Parathyroid adenoma (tissue), 2 donors: ENCODE data around the gene HMX1.

Source experiments
- H2AFZ ChIP-seq: fragments of 300-600 bp; sonication (generic); one replicate; pipeline ENCODE4 v1.7.0; 2017; ENCODE audit warnings: antibody characterized with exemption, mild to moderate bottlenecking
- H3K27ac ChIP-seq: fragments of 300-600 bp; sonication (generic); one replicate; pipeline ENCODE4 v1.7.0; 2017
- H3K27me3 ChIP-seq: fragments of 300-600 bp; sonication (generic); one replicate; pipeline ENCODE4 v1.7.0; 2017; ENCODE audit warnings: low read length; ENCODE audit not compliant: control insufficient read depth, insufficient read depth
- H3K36me3 ChIP-seq: fragments of 300-600 bp; sonication (generic); one replicate; pipeline ENCODE4 v1.7.0; 2017; ENCODE audit warnings: low read length; ENCODE audit not compliant: control insufficient read depth, insufficient read depth
- H3K4me1 ChIP-seq: fragments of 300-600 bp; sonication (generic); one replicate; pipeline ENCODE4 v1.7.0; 2017; ENCODE audit warnings: control low read depth
- H3K4me2 ChIP-seq: fragments of 300-600 bp; sonication (generic); one replicate; pipeline ENCODE4 v1.7.0; 2017; ENCODE audit warnings: low read length
- H3K4me3 ChIP-seq: fragments of 300-600 bp; sonication (generic); one replicate; pipeline ENCODE4 v1.7.0; 2017; ENCODE audit warnings: low read depth, low read length
- H3K79me2 ChIP-seq: fragments of 300-600 bp; sonication (generic); one replicate; pipeline ENCODE4 v1.7.0; 2017; ENCODE audit warnings: control low read depth
- H3K9ac ChIP-seq: fragments of 300-600 bp; sonication (generic); one replicate; pipeline ENCODE4 v1.7.0; 2017; ENCODE audit warnings: mild to moderate bottlenecking
- H3K9me3 ChIP-seq: fragments of 300-600 bp; sonication (generic); one replicate; pipeline ENCODE4 v1.7.0; 2017; ENCODE audit warnings: low read length; ENCODE audit not compliant: control insufficient read depth
- TF ChIP-seq, protein P1 (sequence below): fragments of 300-600 bp; sonication (generic); IDR thresholded peaks from one replicate; pipeline ENCODE4 v1.7.0; 2017; ENCODE audit warnings: antibody characterized with exemption, mild to moderate bottlenecking
- donor health status: primary hyperparathyroidism.

The HMX1 gene

DNA sequence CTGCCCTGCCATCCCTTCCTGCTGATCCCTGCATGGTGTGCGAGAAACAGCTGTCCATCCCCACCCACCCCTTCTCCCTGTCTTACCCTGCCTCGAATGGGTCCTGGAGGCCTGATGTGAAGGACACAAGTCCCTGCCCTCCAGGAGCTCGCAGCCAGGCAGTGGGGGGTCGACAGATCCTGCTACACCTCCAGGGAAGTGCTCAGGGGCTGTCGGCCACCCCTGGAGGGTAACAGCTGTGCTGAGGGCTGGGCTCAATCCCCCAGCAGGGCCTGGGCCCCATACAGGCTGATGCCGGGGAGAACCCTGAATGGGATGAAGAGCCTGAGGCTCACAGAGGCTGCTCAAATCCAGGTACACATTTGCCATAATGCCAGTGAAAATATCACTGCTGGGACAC is 17.6 kb downstream of the HMX1 start:
- peaks cover 20% of the 10 kb centered on the region for H3K27me3 ChIP-seq
- H3K4me1 ChIP-seq: no peaks in the 10 kb centered on the region
- H2AFZ ChIP-seq: no peak overlapping the region
- H3K36me3 ChIP-seq: no peaks in the 10 kb centered on the region
- TF ChIP-seq, protein P1, sequence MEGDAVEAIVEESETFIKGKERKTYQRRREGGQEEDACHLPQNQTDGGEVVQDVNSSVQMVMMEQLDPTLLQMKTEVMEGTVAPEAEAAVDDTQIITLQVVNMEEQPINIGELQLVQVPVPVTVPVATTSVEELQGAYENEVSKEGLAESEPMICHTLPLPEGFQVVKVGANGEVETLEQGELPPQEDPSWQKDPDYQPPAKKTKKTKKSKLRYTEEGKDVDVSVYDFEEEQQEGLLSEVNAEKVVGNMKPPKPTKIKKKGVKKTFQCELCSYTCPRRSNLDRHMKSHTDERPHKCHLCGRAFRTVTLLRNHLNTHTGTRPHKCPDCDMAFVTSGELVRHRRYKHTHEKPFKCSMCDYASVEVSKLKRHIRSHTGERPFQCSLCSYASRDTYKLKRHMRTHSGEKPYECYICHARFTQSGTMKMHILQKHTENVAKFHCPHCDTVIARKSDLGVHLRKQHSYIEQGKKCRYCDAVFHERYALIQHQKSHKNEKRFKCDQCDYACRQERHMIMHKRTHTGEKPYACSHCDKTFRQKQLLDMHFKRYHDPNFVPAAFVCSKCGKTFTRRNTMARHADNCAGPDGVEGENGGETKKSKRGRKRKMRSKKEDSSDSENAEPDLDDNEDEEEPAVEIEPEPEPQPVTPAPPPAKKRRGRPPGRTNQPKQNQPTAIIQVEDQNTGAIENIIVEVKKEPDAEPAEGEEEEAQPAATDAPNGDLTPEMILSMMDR: no peak
- H3K79me2 ChIP-seq: no peaks in the 10 kb centered on the region
- H3K9me3 ChIP-seq: no peaks in the 10 kb centered on the region
- no peak overlapping the region for H3K9ac ChIP-seq
- no peak overlapping the region for H3K27ac ChIP-seq
- no peak overlapping the region for H3K4me2 ChIP-seq
- H3K4me3 ChIP-seq: no peak overlapping the region

DNA sequence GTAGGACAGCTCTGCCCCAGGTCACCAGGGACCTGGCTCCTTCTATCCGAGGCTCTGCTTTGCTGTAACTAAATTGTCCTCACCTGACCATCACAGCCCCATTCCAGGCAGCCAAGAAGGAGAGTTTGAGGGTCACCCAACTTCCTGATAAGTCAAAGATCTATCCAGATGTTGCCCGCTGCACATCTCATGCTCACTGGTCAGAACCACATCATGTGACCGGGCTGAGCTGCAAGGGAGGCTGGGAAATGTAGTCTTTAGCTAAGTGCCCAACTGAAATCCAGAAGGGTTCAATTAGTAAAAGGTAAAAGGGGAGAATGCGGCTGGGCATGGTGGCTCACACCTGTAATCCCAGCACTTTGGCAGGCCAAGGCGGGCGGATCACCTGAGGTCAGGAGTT is 18.4 kb downstream of the HMX1 start:
- TF ChIP-seq, protein P1: no peak
- Histone ChIP-seq H3K4me1 (no peaks in the 10 kb centered on the region), H3K9ac (no peak overlapping the region), H3K4me3 (no peak overlapping the region), H2AFZ (no peak overlapping the region), H3K27me3 (peaks cover 12% of the 10 kb centered on the region), H3K27ac (no peak overlapping the region), H3K9me3 (no peaks in the 10 kb centered on the region), H3K79me2 (no peaks in the 10 kb centered on the region), H3K36me3 (no peaks in the 10 kb centered on the region), H3K4me2 (no peak overlapping the region)

DNA sequence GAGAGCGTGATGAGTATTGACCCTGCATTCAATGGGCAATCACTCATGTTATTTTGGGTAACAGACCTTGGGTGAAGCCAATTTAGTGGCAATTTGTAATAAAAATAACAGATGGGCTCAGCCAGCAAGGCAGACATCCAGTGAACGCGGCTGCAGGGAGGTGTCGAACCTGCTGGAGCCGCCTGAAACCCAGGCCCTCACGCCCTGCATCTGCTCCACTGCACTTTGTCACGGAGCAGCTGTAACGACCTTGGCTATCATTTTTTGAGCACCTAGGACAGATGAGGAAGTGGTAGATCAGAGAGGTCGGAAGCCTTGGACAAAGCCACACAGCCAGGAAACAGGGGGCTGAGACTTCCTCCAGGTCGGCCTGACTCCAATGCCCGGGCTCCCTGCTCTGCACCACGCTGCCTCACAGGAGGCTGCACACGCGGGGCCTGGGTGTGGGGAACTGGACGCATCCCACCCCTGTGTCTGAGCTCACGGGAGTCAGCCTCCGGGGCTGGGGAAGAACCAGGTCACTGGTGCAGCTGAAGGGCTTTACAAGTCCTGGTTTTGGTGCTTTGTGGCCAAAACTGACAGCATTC is 19.4 kb downstream of the HMX1 start:
- H2AFZ ChIP-seq: no peak overlapping the region
- H3K36me3 ChIP-seq: no peaks in the 10 kb centered on the region
- no peak overlapping the region for H3K27ac ChIP-seq
- TF ChIP-seq, protein P1: no peak
- H3K4me3 ChIP-seq: no peak overlapping the region
- H3K9me3 ChIP-seq: no peaks in the 10 kb centered on the region
- no peaks in the 10 kb centered on the region for H3K4me1 ChIP-seq
- no peak overlapping the region for H3K4me2 ChIP-seq
- H3K27me3 ChIP-seq: peaks cover 12% of the 10 kb centered on the region
- H3K9ac ChIP-seq: no peak overlapping the region
- no peaks in the 10 kb centered on the region for H3K79me2 ChIP-seq

DNA sequence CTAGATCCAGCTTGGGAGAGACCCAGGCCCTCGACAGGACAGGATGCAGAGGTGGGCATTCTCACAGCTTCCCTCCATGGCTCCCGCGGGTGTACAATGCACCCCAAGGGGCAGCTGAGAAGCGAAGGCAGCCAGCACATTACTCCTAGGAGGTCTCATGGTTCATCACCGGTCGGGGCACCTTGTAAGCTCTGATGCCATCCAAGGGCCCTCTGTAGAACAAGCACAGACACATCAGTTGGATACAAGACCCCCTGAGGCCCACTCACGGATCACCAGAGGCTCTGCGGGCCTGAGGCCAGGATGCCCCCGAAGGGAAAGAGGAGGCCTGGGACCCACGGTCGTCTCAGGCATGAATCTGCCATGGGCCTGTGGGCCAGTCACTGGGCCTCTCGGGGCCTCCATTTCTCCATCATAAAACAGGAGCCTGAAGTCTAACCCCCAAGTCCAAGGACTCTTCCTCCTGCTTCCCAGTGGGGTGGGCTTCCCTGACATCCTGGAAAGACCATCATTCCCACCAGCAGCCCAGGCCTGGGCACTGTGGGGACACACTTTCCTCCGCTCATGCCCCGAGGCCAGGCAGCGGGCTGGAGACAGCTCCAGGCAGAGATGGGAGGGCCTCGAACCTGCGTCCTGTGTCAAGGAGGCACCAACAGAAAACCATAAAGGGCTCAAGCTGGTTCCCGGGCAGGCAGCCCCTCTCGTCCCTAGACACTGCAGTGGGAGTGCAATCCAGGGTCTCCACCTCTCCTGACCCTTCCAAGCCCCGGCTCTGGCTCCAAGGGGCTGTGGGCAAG is 20.1 kb downstream of the HMX1 start:
- Histone ChIP-seq H3K27me3 (peaks cover 12% of the 10 kb centered on the region), H3K4me3 (no peak overlapping the region), H3K4me2 (no peak overlapping the region), H3K79me2 (no peaks in the 10 kb centered on the region), H3K36me3 (no peaks in the 10 kb centered on the region), H3K27ac (no peak overlapping the region), H2AFZ (no peak overlapping the region), H3K4me1 (no peaks in the 10 kb centered on the region), H3K9me3 (no peaks in the 10 kb centered on the region), H3K9ac (no peak overlapping the region)
- TF ChIP-seq, protein P1: no peak

DNA sequence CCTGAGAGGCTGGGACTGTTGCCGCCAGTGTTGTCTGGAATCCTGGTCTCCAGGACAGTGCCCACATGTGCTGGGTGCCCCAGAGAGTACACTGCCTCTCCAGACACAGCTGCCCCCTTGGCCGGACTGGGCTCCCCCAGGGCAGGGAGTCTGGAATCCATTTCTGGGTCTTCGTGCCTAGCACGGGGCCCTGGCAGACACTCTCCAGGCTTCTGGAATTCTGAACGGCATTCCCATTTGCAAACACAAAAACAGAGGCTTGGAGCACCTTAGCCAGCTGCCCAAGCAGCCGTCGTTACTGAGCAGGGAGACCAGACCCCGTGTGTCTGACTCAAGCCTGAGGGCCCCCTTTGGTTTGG is 20.8 kb downstream of the HMX1 start:
- TF ChIP-seq, protein P1: no peak
- Histone ChIP-seq H3K9me3 (no peaks in the 10 kb centered on the region), H3K9ac (no peak overlapping the region), H3K27ac (no peak overlapping the region), H3K4me2 (no peak overlapping the region), H3K4me3 (no peak overlapping the region), H3K36me3 (no peaks in the 10 kb centered on the region), H3K79me2 (no peaks in the 10 kb centered on the region), H2AFZ (no peak overlapping the region), H3K4me1 (no peaks in the 10 kb centered on the region), H3K27me3 (peaks cover 12% of the 10 kb centered on the region)
